Stimulated activated CD4-positive, alpha-beta T cell treated with anti-CD3 and anti-CD28 coated beads, Interleukin-1b, Interleukin-23, amount 100 ng/mL, for 24 hours (primary cell): ENCODE measurements around the gene PRRC2B.
A peak's percentile ranks its signal among the peaks of the same experiment; 100 is the strongest.
"Not testable (repeated sequence)": the region's sequence is repeated elsewhere in the genome, so short reads cannot be mapped to it uniquely, and the experiment has no call there.

Source experiments
- DNase-seq, 4 experiments: peaks; one replicate each; pipeline ENCODE4 v3.0.0-alpha.2; 2020; ENCODE audit warnings: low read depth in 4 of 4, low spot score in 1 of 4

The PRRC2B gene

DNA sequence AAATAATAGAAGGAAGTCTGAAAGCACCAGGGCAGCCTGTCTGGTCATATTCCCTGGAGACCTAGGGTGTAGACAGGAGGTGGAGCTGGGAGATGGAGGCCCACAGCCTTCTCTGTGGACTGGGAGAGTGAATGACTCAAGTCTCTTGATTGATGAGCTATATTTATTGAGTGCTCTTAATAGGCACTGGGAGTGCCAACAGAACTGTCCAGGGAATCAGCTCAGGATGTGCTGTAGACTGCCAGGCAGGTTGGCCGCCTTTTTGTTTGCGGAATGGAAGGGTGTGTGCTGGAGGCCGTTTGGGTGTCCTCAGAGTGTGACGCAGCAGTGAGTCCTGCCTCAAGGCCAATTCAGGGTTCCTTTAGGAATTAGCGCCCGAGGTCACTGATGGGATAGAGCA lies 75.5 kb downstream of the PRRC2B start:
- no peak for DNase-seq

DNA sequence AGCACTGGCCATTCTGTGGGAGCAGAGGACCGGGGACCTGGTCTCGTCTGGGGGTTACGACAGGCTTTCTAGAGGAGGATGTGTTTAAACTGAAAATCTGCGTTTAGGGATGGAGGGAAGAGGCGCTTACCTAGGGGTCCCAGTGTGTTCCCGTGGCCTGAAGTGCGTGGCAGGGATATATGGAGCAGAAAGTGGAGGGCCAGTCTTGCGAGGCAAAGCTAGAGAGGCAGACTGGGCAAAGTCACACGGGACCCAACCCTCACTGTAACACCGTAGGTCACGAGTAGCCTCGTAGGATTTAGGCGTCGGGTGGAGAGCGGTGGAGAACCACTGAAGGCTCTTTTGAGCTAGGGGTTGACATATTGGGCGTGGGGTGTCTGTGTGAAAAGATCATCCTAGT lies 76.1 kb downstream of the PRRC2B start:
- DNase-seq: no peak

DNA sequence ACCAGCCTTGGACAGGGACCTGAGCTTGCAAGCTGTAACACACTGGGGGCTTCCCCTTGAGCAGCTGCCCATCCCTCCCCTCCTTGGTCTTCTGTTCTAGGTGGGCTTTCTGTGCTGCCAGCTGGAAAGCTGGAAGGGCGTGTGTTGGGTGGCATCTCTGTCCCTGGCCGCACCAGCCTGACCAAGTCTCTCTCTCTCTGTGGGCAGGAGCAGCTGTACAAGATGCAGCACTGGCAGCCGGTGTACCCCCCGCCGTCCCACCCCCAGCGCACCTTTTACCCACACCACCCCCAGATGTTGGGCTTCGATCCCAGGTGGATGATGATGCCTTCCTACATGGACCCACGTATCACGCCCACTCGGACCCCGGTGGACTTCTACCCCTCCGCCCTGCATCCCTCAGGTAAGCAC lies 76.7 kb downstream of the PRRC2B start:
- no peak for DNase-seq

GRCh38 chr9:131472085-131472484 lies 78.2 kb downstream of the PRRC2B start:
- not testable (repeated sequence) for DNase-seq

GRCh38 chr9:131473198-131473885 lies 79.5 kb downstream of the PRRC2B start:
- no peak for DNase-seq

- no peak for DNase-seq
Observed at GRCh38 chr9:131473891-131474290, 80.0 kb downstream of the PRRC2B start.

GRCh38 chr9:131474711-131475110 lies 80.8 kb downstream of the PRRC2B start:
- no peak for DNase-seq

DNA sequence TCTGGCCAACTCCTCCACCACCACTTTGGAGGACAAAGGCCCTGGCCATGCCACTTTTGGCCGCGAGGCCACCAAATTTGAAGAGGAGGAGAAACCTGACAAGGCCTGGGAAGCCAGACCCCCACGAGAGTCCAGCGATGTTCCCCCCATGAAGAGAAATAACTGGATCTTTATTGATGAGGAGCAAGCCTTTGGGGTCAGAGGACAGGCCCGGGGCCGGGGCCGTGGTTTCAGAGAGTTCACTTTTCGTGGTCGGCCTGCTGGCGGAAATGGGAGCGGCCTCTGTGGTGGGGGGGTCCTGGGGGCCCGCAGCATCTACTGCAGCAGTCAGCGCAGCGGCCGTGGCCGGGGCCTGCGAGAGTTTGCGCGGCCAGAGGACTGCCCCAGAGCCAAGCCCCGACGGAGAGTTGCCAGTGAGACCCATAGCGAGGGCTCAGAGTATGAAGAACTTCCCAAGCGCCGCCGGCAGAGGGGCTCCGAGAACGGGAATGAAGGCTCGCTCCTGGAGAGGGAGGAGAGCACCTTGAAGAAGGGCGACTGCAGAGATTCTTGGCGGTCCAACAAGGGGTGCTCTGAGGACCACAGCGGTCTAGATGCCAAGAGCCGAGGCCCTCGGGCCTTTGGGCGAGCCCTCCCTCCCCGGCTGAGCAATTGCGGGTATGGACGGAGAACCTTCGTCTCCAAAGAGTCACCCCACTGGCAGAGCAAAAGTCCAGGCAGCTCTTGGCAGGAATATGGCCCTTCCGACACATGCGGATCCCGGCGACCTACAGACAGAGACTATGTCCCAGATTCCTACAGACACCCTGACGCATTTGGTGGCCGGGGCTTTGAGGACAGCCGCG lies 81.4 kb downstream of the PRRC2B start:
- no peak for DNase-seq

- no peak for DNase-seq
Observed at GRCh38 chr9:131475956-131476776, 82.3 kb downstream of the PRRC2B start.

DNA sequence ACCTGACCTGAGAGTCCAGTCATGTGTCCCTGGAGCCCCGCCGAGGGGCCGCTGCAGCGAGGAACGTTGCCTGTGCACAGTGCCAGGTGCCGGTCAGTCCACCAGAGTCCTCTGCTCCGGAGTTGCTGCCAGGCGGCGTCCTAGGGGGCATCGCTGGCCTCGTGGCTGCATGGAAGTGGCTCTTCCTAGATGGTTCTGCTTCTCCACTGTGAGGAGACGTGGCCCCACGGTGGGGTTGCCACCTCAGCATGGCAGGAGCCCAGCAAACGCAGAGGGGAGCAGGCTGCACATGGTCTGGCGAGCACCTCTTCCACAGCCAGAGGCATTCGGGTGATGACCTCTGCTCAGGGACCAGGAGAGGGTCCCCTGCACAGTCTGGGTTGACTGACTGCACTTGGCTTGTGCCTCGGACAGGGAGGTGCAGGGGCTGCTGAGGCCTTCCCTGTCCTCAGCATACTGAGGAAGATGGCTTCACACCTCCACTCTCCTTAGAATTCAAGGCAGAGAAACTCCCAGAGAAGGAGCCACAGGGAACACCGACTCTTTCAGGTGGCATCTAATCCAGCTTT lies 83.0 kb downstream of the PRRC2B start:
- DNase-seq: no peak

DNA sequence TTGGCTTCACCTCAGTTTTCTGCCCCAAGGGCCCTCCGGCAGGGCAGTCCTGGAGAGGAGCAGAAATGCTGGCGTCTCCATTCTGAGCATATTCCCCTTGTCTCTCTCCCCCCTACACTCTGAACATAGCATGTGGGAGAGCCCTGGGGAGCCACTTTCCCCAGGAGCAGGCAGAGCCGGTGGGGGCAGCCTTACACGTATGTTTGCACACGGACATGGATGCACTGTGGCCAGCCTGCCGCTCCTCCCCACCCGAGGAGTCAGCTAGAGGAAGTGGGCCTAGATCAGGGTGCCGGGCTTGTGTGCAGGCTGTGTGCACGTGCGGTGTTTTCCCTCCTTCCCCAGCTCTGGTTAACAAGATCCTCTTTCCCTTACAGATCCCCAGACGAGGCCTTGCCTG lies 83.5 kb downstream of the PRRC2B start:
- no peak for DNase-seq

- DNase-seq: no peak
Observed at GRCh38 chr9:131477816-131478419, 84.0 kb downstream of the PRRC2B start.

DNA sequence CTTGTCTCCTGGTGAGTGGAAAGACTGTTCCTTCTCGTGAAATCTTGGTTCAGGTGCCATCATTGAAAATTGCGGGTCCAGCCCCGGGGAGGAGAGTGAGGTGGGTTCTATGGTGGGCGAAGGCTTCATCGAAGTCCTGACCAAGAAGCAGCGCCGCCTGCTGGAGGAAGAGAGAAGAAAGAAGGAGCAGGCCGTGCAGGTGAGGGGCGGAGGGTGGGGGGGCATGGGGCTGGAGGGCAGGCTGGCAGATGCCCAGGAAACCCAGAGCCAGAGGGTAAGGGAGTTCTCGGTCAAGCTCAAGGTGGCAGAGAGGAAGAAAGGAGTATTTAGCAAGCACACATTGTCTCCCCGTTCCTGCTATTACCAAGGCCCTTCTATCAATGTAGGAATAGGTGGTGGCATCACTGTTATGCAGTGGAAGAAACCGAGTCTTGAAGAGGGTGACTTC lies 84.6 kb downstream of the PRRC2B start:
- DNase-seq: peak; percentile 26 to 40 (median 32)

GRCh38 chr9:131478911-131479310 lies 85.0 kb downstream of the PRRC2B start:
- DNase-seq: no peak

DNA sequence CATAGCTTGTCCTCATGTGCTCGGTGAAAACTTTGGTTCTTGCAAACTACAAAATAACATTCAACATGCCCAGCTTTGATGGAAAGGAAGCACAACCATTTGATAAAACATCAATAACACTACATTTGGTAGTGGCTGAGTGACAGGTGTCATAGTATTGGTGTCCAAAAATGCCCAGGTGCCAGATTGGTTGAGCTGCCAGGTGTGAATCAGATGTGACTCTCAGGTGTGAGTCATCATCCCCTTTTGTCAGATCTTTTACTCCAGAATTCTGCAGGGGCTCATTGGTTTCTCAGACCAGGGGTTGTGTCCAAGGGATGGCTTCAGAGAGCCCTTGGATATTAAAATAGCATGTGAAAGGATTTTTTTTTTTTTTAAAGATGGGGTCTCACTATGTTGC lies 86.4 kb downstream of the PRRC2B start:
- no peak for DNase-seq

DNA sequence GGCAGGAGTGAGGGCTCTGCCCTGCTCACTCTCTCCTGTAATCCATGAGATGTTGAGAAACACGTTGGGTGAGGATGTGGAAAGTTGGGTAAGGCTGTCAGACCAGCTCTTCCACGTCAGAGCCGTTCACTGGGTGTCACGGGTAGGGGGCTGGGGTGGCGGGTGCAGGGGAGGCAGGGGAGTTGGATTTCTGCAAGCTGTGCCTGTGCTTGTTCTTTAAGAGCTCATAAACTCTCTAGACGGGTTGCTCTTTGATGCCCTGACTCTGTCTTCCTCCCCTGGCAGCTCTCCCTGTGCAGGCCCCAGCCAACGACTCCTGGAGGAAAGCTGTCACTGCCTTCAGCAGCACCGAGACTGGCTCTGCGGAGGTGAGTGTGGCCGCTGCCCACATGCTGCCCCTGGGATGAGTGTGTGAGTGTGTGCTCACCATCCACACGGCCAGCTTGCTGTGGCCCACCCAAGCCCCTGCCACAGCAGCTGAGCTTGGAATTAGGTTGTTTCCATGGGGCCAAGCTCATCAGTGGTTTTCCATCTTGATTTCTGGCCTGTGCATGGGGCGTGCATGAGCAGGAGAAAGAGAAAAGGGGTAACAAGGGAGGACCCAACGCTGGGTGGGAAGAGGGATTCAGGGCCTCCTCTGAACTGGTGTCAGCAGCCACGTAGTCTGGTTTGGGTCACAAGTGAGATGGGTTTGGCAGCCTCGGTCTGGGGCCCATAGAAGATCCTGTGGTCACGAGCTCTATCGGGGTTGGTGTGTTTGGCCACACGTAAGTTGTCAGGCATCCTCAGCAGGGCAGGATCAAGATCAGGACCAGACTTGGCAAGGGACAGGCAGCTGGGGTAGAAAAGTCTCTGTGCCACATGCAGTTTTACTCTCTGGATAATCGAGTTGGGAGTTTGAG lies 87.8 kb downstream of the PRRC2B start:
- no peak for DNase-seq

- no peak for DNase-seq
Observed at GRCh38 chr9:131482343-131483006, 88.6 kb downstream of the PRRC2B start.

GRCh38 chr9:131483319-131484050 lies 89.6 kb downstream of the PRRC2B start:
- no peak for DNase-seq

DNA sequence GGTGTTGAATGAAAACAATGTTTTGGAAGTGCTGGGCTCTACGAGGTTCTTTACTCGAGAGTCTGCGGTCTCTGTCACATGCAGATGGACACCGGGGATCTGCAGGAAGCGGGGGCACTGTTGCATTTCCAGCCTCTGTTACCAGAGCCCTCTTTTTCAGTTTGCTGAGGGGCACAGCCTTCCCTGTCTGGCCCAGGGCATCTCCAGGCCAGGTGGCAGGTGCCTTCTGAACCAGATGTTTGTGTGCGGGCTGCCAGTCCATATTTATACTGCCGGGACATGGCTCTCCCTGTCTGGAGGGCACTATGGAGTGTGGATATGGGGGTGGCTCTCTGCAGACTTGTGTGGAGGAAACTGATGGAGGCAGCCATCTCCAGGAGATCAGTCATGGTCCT lies 90.2 kb downstream of the PRRC2B start:
- DNase-seq: no peak
